ENCODE data around the gene HSD3B7.

- no peak for TF ChIP-seq CTCF (IDR thresholded peaks at IDR 0.05; ENCODE audit: low read length)
- TF ChIP-seq EZH2 (IDR thresholded peaks at IDR 0.05; ENCODE audit: borderline replicate concordance, low read length), result no peak
Measured at GRCh38 chr16:30957456-30958174, 27.4 kb upstream of the HSD3B7 start, which contains the start of gene SETD1A.
